Endothelial cell (in vitro differentiated cells): Measurements from ENCODE around the gene GNAO1. TPM values are rescaled to one million over a fixed set of nuclear protein-coding genes. Genes with fewer than 3 reads are reported as not detected.

Experiments used
- DNase-seq: peaks from one replicate; pipeline ENCODE4 v3.0.0; 2021; ENCODE audit warnings: low spot score
- H3K27ac Mint-ChIP-seq: one replicate; pipeline ENCODE4 v1.8.0; 2021; ENCODE audit warnings: mixed read lengths, inconsistent platforms; ENCODE audit not compliant: unreplicated experiment
- H3K27me3 Mint-ChIP-seq: one replicate; pipeline ENCODE4 v1.8.0; 2021; ENCODE audit warnings: mild to moderate bottlenecking, moderate library complexity, mixed read lengths, inconsistent platforms; ENCODE audit not compliant: unreplicated experiment
- H3K36me3 Mint-ChIP-seq: one replicate; pipeline ENCODE4 v1.8.0; 2021; ENCODE audit warnings: mild to moderate bottlenecking, low read depth, mixed read lengths, inconsistent platforms; ENCODE audit not compliant: unreplicated experiment
- H3K4me1 Mint-ChIP-seq: one replicate; pipeline ENCODE4 v1.8.0; 2021; ENCODE audit warnings: mild to moderate bottlenecking, mixed read lengths, inconsistent platforms; ENCODE audit not compliant: unreplicated experiment
- H3K4me3 Mint-ChIP-seq: one replicate; pipeline ENCODE4 v1.8.0; 2021; ENCODE audit warnings: mild to moderate bottlenecking, mixed read lengths, inconsistent platforms; ENCODE audit not compliant: unreplicated experiment
- H3K9me3 Mint-ChIP-seq: one replicate; pipeline ENCODE4 v1.8.0; 2021; ENCODE audit warnings: mixed read lengths, inconsistent platforms; ENCODE audit not compliant: unreplicated experiment
- total RNA-seq: library from RNA; stranded (reverse); fragmentation: NEBNext Ultra II Directional; extraction: Animal tissue kit (Norgen Biotek cat#: 25700); gene quantifications from one replicate; pipeline ENCODE4 v1.2.1, GENCODE V29; 2021; ENCODE audit not compliant: unreplicated experiment
- TF ChIP-seq, protein P1 (sequence below): fragments of 200-600 bp; sonication (generic); IDR thresholded peaks from one replicate; pipeline ENCODE4 v1.5.0; 2021; ENCODE audit warnings: antibody characterized with exemption; ENCODE audit not compliant: unreplicated experiment

Gene GNAO1
- total RNA-seq, 1 donor from 2014 or later = 0.69 TPM

- Mint-ChIP-seq H3K36me3 (no peaks in the 10 kb centered on the region), H3K9me3 (no peaks in the 10 kb centered on the region), H3K27ac (no peak overlapping the region), H3K27me3 (no peaks in the 10 kb centered on the region), H3K4me1 (peaks cover 9% of the 10 kb centered on the region), H3K4me3 (no peak overlapping the region)
- TF ChIP-seq, protein P1, sequence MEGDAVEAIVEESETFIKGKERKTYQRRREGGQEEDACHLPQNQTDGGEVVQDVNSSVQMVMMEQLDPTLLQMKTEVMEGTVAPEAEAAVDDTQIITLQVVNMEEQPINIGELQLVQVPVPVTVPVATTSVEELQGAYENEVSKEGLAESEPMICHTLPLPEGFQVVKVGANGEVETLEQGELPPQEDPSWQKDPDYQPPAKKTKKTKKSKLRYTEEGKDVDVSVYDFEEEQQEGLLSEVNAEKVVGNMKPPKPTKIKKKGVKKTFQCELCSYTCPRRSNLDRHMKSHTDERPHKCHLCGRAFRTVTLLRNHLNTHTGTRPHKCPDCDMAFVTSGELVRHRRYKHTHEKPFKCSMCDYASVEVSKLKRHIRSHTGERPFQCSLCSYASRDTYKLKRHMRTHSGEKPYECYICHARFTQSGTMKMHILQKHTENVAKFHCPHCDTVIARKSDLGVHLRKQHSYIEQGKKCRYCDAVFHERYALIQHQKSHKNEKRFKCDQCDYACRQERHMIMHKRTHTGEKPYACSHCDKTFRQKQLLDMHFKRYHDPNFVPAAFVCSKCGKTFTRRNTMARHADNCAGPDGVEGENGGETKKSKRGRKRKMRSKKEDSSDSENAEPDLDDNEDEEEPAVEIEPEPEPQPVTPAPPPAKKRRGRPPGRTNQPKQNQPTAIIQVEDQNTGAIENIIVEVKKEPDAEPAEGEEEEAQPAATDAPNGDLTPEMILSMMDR = no peak
- DNase-seq = no peak
These were observed 72.7 kb downstream of the GNAO1 start for GRCh38 chr16:56263711-56264608.

DNA sequence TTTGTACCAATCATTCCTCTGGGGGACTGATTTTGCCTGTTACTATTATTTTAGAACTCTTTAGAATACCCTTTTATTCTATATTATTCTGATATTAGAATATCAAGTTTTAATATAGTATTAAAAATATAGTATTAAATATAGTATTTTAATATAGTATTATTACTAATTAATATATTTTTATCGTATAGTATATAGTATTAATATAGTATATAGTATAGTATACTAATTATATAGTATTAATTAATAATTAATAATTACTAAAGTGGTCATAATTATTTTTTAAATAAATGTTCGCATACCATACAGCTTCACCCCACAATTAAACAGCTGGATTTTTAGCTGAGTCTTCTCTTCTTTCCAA is 73.3 kb downstream of the GNAO1 start:
- DNase-seq = no peak
- H3K27me3 Mint-ChIP-seq = no peaks in the 10 kb centered on the region
- no peaks in the 10 kb centered on the region for H3K9me3 Mint-ChIP-seq
- H3K4me3 Mint-ChIP-seq = no peak overlapping the region
- H3K4me1 Mint-ChIP-seq = peaks cover 9% of the 10 kb centered on the region
- TF ChIP-seq, protein P1 = no peak
- H3K36me3 Mint-ChIP-seq = no peaks in the 10 kb centered on the region
- H3K27ac Mint-ChIP-seq = no peak overlapping the region

GRCh38 chr16:56265184-56265583 is 73.9 kb downstream of the GNAO1 start:
- Mint-ChIP-seq H3K27me3 (no peaks in the 10 kb centered on the region), H3K36me3 (no peaks in the 10 kb centered on the region), H3K4me3 (no peak overlapping the region), H3K27ac (no peak overlapping the region), H3K4me1 (peaks cover 9% of the 10 kb centered on the region), H3K9me3 (no peaks in the 10 kb centered on the region)
- DNase-seq = no peak
- TF ChIP-seq, protein P1 = no peak

GRCh38 chr16:56265746-56266145 is 74.5 kb downstream of the GNAO1 start:
- TF ChIP-seq, protein P1 = no peak
- no peak overlapping the region for H3K27ac Mint-ChIP-seq
- H3K4me1 Mint-ChIP-seq = peaks cover 9% of the 10 kb centered on the region

More at GRCh38 chr16:56265746-56266145, 74.5 kb downstream of the GNAO1 start:
- H3K4me3 Mint-ChIP-seq = no peak overlapping the region
- H3K9me3 Mint-ChIP-seq = no peaks in the 10 kb centered on the region
- no peaks in the 10 kb centered on the region for H3K36me3 Mint-ChIP-seq
- H3K27me3 Mint-ChIP-seq = no peaks in the 10 kb centered on the region
- DNase-seq = no peak
